Measurements from ENCODE around the gene PADI1.

GRCh38 chr1:17233675-17234320 lies 28.9 kb downstream of the PADI1 start:
- TF ChIP-seq CTCF (IDR thresholded peaks at IDR 0.05) = no peak
- no peak for TF ChIP-seq POLR2A (IDR thresholded peaks at IDR 0.05)
